Measurements from ENCODE around the gene MB.
A peak's percentile ranks its signal among the peaks of the same experiment; 100 is the strongest.

MB gene

GRCh38 chr22:35593071-35593890 lies 23.8 kb downstream of the MB start:
- DNase-seq: no peak

- DNase-seq: no peak
Measured at GRCh38 chr22:35592418-35592967, 24.6 kb downstream of the MB start.

- no peak for DNase-seq
Measured at GRCh38 chr22:35591714-35592417, 25.3 kb downstream of the MB start.

DNA sequence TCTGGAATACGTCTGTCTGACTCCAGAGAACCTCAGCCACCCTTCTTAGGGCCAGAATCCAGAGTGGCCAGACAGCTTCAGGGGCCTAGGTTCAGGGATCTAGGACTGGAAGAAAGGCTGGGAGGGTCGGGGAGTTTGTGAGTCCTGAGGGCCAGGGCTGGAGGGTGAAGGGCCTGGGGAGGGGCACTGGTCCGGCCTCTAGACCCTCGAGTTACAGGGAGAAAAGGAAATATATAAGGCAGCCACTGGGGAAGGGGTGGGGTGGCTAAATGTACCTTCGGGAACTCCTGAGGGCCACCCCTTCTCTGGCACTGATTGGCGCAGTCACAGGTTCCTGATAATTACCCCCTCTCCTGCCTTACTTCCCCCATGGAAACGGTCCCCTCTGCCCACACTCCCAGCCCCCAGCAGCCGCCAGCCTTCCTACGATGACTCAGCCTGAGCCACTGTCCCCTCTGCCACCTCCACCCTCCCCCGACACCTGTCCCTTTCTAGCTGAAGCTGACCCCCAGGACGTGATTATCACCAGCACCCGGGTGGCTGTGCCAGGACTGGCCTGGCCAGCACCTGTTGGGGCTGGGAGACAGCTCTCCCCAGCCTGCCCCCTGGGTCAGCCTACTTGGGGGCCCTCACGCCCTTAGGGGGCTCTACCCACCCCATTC lies 26.4 kb downstream of the MB start:
- no peak for DNase-seq

GRCh38 chr22:35589756-35590093 lies 27.4 kb downstream of the MB start:
- DNase-seq: no peak

DNA sequence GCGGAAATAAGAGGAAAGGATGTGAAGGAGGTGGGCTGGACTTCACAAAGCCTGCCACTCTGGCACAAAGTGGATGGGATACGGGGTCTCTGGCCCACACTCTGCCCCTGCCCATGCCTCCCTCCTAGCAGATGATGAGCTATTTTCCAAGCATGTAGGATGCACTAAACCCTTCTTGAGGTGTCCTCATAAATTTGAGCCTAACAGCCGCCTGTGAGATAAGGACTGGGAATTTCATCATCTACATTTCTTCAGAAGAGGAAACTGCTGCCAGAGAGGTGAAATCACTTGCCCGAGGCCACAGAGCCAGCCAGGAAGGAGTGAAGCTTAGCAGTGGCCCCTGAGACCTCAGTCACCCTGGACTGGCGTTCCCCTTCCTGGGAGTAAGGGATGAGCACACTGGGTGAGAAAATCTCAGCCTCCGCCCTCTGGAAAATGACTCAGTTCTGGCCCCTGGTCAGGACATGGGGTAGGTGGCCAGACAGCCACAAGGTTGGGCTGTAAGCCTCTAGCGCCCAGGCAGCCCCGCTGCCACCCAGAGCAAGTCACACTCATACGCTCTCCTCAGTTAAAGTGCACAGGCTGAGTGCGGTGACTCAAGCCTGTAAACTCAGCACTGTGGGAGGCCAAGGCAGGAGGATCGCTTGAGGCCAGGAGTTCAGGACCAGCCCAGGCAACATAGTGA lies 27.9 kb downstream of the MB start:
- peak; percentile 47 for DNase-seq

DNA sequence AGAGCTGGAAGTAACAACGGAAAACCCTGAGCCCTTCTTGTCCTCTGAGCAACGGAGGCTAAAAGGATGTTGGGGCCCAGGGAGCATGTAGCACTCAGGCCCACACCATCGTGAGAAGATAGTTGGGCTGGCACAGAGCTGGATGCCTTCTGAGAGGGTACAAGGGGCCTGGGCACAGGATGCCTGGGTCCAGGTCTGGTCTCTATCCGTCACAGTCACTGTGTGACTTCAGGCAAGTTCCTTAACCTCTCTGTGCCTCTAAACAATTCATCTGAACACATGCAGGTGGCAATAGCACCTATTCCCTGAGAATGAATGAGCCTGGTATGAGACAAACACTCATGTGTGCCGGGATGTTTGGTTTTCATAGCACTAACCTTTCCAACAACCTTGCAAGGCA lies 29.2 kb downstream of the MB start:
- no peak for DNase-seq

- DNase-seq: no peak
Measured at GRCh38 chr22:35587447-35587870, 29.7 kb downstream of the MB start.

DNA sequence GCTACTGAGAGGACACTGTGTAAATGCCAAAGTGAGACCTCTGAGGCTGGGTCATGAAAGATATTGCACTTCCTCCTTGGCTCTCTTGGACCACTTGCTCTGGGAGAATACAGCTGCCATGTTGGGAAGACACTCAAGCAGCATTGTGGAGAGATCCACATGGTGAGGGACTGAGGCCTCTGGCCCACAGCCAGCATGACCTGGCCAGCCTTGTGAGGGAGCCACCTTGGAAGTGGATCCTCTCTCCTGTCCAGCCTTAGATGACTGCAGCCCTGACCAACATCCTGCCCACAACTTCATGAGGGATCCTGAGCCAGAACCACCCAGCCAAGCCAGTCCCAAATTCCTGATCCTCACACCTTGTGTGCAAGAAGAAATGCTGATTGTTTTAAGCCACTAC lies 30.4 kb downstream of the MB start:
- no peak for DNase-seq

DNA sequence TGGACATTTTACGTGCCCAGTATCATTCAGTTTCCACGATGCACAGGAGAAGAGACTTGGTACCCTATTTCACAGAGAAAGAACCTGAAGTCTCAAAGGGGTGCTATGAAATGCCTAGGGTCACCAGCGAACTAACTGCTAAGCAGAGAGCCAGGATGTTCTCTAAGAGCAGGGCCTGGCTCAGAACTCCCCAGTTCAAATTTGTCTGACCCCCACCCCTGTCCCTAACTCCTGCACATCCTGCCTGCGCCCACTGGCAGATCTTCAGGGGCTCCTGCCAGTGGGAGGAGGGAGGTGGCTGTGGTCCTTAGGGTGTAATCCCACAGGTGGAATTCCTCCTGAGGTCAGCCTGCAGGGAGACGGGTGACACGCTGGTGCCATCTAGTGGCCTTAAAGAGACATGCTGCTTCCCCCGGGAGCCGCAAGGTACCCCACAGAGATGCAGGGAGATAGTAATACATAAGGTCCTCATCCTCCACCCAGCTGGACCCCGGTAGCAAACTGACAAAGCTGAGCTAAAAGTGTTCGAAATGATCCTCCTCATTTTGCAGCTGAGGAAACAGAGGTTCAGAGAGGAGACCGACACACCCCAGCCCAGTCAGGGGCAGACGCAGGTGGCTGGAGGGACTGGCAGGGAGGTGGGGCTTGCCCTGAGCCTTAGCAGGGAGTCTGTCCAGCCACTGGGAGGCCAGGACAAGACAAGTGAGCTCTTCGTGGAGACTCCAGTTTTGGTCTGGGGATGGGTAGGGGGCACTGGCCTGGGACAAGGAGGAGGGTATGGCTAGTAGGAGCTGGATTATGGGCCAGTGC lies 34.1 kb downstream of the MB start:
- peak; percentile 78 for DNase-seq

- DNase-seq: no peak
Measured at GRCh38 chr22:35582218-35582860, 34.8 kb downstream of the MB start.

GRCh38 chr22:35581023-35581413 lies 36.1 kb downstream of the MB start:
- no peak for DNase-seq

- DNase-seq: no peak
Measured at GRCh38 chr22:35580351-35581022, 36.6 kb downstream of the MB start.

GRCh38 chr22:35578836-35579575 lies 38.1 kb downstream of the MB start:
- DNase-seq: no peak

- no peak for DNase-seq
Measured at GRCh38 chr22:35577799-35578659, 39.1 kb downstream of the MB start.

GRCh38 chr22:35576671-35577070 lies 40.5 kb downstream of the MB start:
- no peak for DNase-seq

GRCh38 chr22:35575116-35575748 lies 41.9 kb downstream of the MB start:
- DNase-seq: no peak

DNA sequence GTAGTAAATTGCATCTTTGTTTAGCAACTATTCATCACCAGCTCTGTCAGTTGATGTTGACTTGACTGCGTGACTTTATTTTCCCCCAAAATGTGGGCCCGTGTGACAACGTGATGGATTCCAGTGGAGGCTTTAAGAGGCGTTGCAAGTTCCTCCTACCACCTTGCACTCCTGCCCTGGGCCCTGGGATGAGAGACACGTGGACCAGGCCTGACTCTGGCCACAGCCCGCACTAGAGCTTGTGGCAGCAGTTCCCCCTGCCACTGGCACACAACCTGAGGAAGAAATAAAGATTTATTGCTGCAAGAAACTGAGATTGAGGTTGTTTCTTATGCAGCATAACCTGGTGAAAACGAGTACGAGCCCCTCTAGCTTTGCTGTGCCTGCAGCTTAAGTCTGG lies 44.6 kb downstream of the MB start:
- no peak for DNase-seq

- no peak for DNase-seq
Measured at GRCh38 chr22:35570686-35571194, 46.4 kb downstream of the MB start.

All from hematopoietic multipotent progenitor cell treated with erythropoietin and hydrocortisone succinate and interleukin-3 and kit ligand, for 6 days (in vitro differentiated cells).